Parathyroid adenoma (tissue), 2 donors: ENCODE data around the gene DYRK2.

Experiments
- H2AFZ ChIP-seq: fragments of 300-600 bp; sonication (generic); one replicate; pipeline ENCODE4 v1.7.0; 2017; ENCODE audit warnings: antibody characterized with exemption, mild to moderate bottlenecking
- H3K27ac ChIP-seq: fragments of 300-600 bp; sonication (generic); one replicate; pipeline ENCODE4 v1.7.0; 2017
- H3K27me3 ChIP-seq: fragments of 300-600 bp; sonication (generic); one replicate; pipeline ENCODE4 v1.7.0; 2017; ENCODE audit warnings: low read length; ENCODE audit not compliant: control insufficient read depth, insufficient read depth
- H3K36me3 ChIP-seq: fragments of 300-600 bp; sonication (generic); one replicate; pipeline ENCODE4 v1.7.0; 2017; ENCODE audit warnings: low read length; ENCODE audit not compliant: control insufficient read depth, insufficient read depth
- H3K4me1 ChIP-seq: fragments of 300-600 bp; sonication (generic); one replicate; pipeline ENCODE4 v1.7.0; 2017; ENCODE audit warnings: control low read depth
- H3K4me2 ChIP-seq: fragments of 300-600 bp; sonication (generic); one replicate; pipeline ENCODE4 v1.7.0; 2017; ENCODE audit warnings: low read length
- H3K4me3 ChIP-seq: fragments of 300-600 bp; sonication (generic); one replicate; pipeline ENCODE4 v1.7.0; 2017; ENCODE audit warnings: low read depth, low read length
- H3K79me2 ChIP-seq: fragments of 300-600 bp; sonication (generic); one replicate; pipeline ENCODE4 v1.7.0; 2017; ENCODE audit warnings: control low read depth
- H3K9ac ChIP-seq: fragments of 300-600 bp; sonication (generic); one replicate; pipeline ENCODE4 v1.7.0; 2017; ENCODE audit warnings: mild to moderate bottlenecking
- H3K9me3 ChIP-seq: fragments of 300-600 bp; sonication (generic); one replicate; pipeline ENCODE4 v1.7.0; 2017; ENCODE audit warnings: low read length; ENCODE audit not compliant: control insufficient read depth
- CTCF ChIP-seq: fragments of 300-600 bp; sonication (generic); IDR thresholded peaks from one replicate; pipeline ENCODE4 v1.7.0; 2017; ENCODE audit warnings: antibody characterized with exemption, mild to moderate bottlenecking
- donor health status: primary hyperparathyroidism.

Gene DYRK2

GRCh38 chr12:67659292-67659691 is 10.7 kb downstream of the DYRK2 start:
- Histone ChIP-seq H3K4me2 (no peak overlapping the region), H3K79me2 (no peaks in the 10 kb centered on the region), H3K4me3 (no peak overlapping the region), H3K27ac (no peak overlapping the region), H2AFZ (no peak overlapping the region), H3K9me3 (no peaks in the 10 kb centered on the region), H3K9ac (no peak overlapping the region), H3K4me1 (no peaks in the 10 kb centered on the region), H3K27me3 (no peaks in the 10 kb centered on the region), H3K36me3 (no peaks in the 10 kb centered on the region)
- TF ChIP-seq CTCF, result no peak

GRCh38 chr12:67661311-67662021 is 12.9 kb downstream of the DYRK2 start:
- H2AFZ ChIP-seq, result no peak overlapping the region
- H3K27ac ChIP-seq, result no peak overlapping the region
- no peaks in the 10 kb centered on the region for H3K36me3 ChIP-seq
- no peaks in the 10 kb centered on the region for H3K4me1 ChIP-seq
- no peaks in the 10 kb centered on the region for H3K9me3 ChIP-seq
- no peak for TF ChIP-seq CTCF
- H3K4me2 ChIP-seq, result no peak overlapping the region
- H3K27me3 ChIP-seq, result no peaks in the 10 kb centered on the region
- H3K79me2 ChIP-seq, result no peaks in the 10 kb centered on the region
- H3K9ac ChIP-seq, result no peak overlapping the region
- H3K4me3 ChIP-seq, result no peak overlapping the region

- H3K27me3 ChIP-seq, result no peaks in the 10 kb centered on the region
- no peak overlapping the region for H3K4me3 ChIP-seq
- H3K9me3 ChIP-seq, result no peaks in the 10 kb centered on the region
- H2AFZ ChIP-seq, result no peak overlapping the region
- H3K4me1 ChIP-seq, result no peaks in the 10 kb centered on the region
- no peak overlapping the region for H3K4me2 ChIP-seq
- no peaks in the 10 kb centered on the region for H3K36me3 ChIP-seq
- H3K79me2 ChIP-seq, result no peaks in the 10 kb centered on the region
- TF ChIP-seq CTCF, result no peak
- no peak overlapping the region for H3K27ac ChIP-seq
- H3K9ac ChIP-seq, result no peak overlapping the region
These were observed 14.5 kb downstream of the DYRK2 start for GRCh38 chr12:67662910-67663538.

GRCh38 chr12:67664171-67664570 is 15.6 kb downstream of the DYRK2 start:
- Histone ChIP-seq H3K9ac (no peak overlapping the region), H3K27ac (no peak overlapping the region), H3K27me3 (no peaks in the 10 kb centered on the region), H3K79me2 (no peaks in the 10 kb centered on the region), H3K4me1 (no peaks in the 10 kb centered on the region), H3K9me3 (no peaks in the 10 kb centered on the region), H3K36me3 (no peaks in the 10 kb centered on the region), H3K4me3 (no peak overlapping the region), H2AFZ (no peak overlapping the region), H3K4me2 (no peak overlapping the region)
- TF ChIP-seq CTCF, result no peak

GRCh38 chr12:67665679-67666078 is 17.1 kb downstream of the DYRK2 start:
- no peak overlapping the region for H2AFZ ChIP-seq
- no peaks in the 10 kb centered on the region for H3K9me3 ChIP-seq
- TF ChIP-seq CTCF, result no peak
- H3K4me2 ChIP-seq, result no peak overlapping the region
- no peak overlapping the region for H3K27ac ChIP-seq
- H3K4me1 ChIP-seq, result no peaks in the 10 kb centered on the region
- no peaks in the 10 kb centered on the region for H3K36me3 ChIP-seq
- no peak overlapping the region for H3K9ac ChIP-seq
- H3K79me2 ChIP-seq, result no peaks in the 10 kb centered on the region
- no peak overlapping the region for H3K4me3 ChIP-seq
- no peaks in the 10 kb centered on the region for H3K27me3 ChIP-seq
